IMR-90 (cell line): Measurements from ENCODE around the gene CD300C. TPM values are rescaled to one million over a fixed set of nuclear protein-coding genes. Genes with fewer than 3 reads are reported as not detected.

Experiments used
- ATAC-seq: fragments of 200-7000 bp; cut with Tn5 transposase; 2 replicates; pipeline ENCODE4 v1.9.1; 2020; ENCODE audit warnings: low read depth, mild to moderate bottlenecking, moderate library complexity
- BruUV-seq: library from RNA; stranded (reverse); fragments of 400-500 nt; replicated peaks from 2 replicates; lab custom pipeline; 2021; lab: Mats Ljungman, UMichigan
- CTCF ChIA-PET: fragments of 300-600 bp; formaldehyde crosslinking; extraction: SDS; loops from one replicate; lab custom pipeline; 2021; ENCODE audit warnings: antibody characterized with exemption; lab: Yijun Ruan, JAX
- POLR2A ChIA-PET: fragments of 300-600 bp; sonication (Branson Sonifier 250); formaldehyde crosslinking; loops from one replicate; lab custom pipeline; 2022; ENCODE audit warnings: antibody characterized with exemption; ENCODE audit not compliant: unreplicated experiment; lab: Charles Lee
- DNase-seq: peaks from one replicate; pipeline ENCODE4 v3.0.0; 2013
- H2AFZ ChIP-seq: replicated peaks from 2 replicates; pipeline ENCODE3; 2013; ENCODE audit warnings: low read length, mild to moderate bottlenecking; ENCODE audit not compliant: poor library complexity
- H2AK5ac ChIP-seq: 2 replicates; pipeline ENCODE4 v1.6.1; 2013; ENCODE audit warnings: low read depth, low read length, inconsistent platforms
- H2AK9ac ChIP-seq: replicated peaks from 2 replicates; pipeline ENCODE3; 2013; ENCODE audit warnings: mild to moderate bottlenecking, low read depth, low read length, moderate library complexity; ENCODE audit not compliant: poor library complexity
- H2BK120ac ChIP-seq: 2 replicates; pipeline ENCODE4 v1.6.1; 2013; ENCODE audit warnings: low read depth, low read length, inconsistent platforms
- H2BK15ac ChIP-seq: 3 replicates; pipeline ENCODE4 v1.6.1; 2013; ENCODE audit warnings: low read depth, low read length, inconsistent platforms
- H2BK20ac ChIP-seq: 2 replicates; pipeline ENCODE4 v1.6.1; 2013; ENCODE audit warnings: low read depth, mild to moderate bottlenecking, inconsistent platforms, low read length, moderate library complexity
- H2BK5ac ChIP-seq: 2 replicates; pipeline ENCODE4 v1.6.1; 2013; ENCODE audit warnings: mild to moderate bottlenecking, low read depth, low read length, inconsistent platforms; ENCODE audit not compliant: poor library complexity, severe bottlenecking
- H3K14ac ChIP-seq: replicated peaks from 2 replicates; pipeline ENCODE4 v1.6.1; 2013; ENCODE audit warnings: low read depth, low read length, inconsistent platforms
- H3K18ac ChIP-seq: 2 replicates; pipeline ENCODE4 v1.6.1; 2013; ENCODE audit warnings: low read depth, low read length, control low read depth
- H3K23ac ChIP-seq: 2 replicates; pipeline ENCODE4 v1.6.1; 2013; ENCODE audit warnings: low read depth, low read length, inconsistent platforms
- H3K27ac ChIP-seq: 2 replicates; pipeline ENCODE4 v1.5.1; 2013; ENCODE audit warnings: mild to moderate bottlenecking, control low read depth, low read length; ENCODE audit not compliant: insufficient read depth
- H3K27me3 ChIP-seq: 2 replicates; pipeline ENCODE4 v1.6.1; 2013; ENCODE audit warnings: low read length; ENCODE audit not compliant: control insufficient read depth, insufficient read depth
- H3K36me3 ChIP-seq: 2 replicates; pipeline ENCODE4 v1.6.1; 2013; ENCODE audit warnings: low read length, mixed read lengths; ENCODE audit not compliant: control insufficient read depth, insufficient read depth
- H3K4ac ChIP-seq: 2 replicates; pipeline ENCODE4 v1.6.1; 2013; ENCODE audit warnings: low read depth, low read length, inconsistent platforms
- H3K4me1 ChIP-seq: 2 replicates; pipeline ENCODE4 v1.6.1; 2013; ENCODE audit warnings: low read length, mixed read lengths; ENCODE audit not compliant: control insufficient read depth, insufficient read depth
- H3K4me2 ChIP-seq: 2 replicates; pipeline ENCODE4 v1.6.1; 2013; ENCODE audit warnings: low read depth, mild to moderate bottlenecking, control low read depth, low read length, moderate library complexity
- H3K4me3 ChIP-seq: 2 replicates; pipeline ENCODE4 v1.5.1; 2013; ENCODE audit warnings: low read depth, mild to moderate bottlenecking, control low read depth, low read length, moderate library complexity; ENCODE audit not compliant: insufficient read depth
- H3K56ac ChIP-seq: 2 replicates; pipeline ENCODE4 v1.6.1; 2013; ENCODE audit warnings: low read length, inconsistent platforms; ENCODE audit not compliant: insufficient read depth; ENCODE audit errors: extremely low read depth
- H3K79me1 ChIP-seq, 2 experiments: 2 replicates each; pipeline ENCODE4 v1.6.1; 2013; ENCODE audit warnings: low read length in 2 of 2, inconsistent platforms in 1 of 2, low read depth in 1 of 2
- H3K9ac ChIP-seq: 2 replicates; pipeline ENCODE4 v1.6.1; 2013; ENCODE audit warnings: low read depth, low read length, control low read depth
- H3K9me1 ChIP-seq: 2 replicates; pipeline ENCODE4 v1.6.1; 2013; ENCODE audit warnings: low read length, inconsistent platforms; ENCODE audit not compliant: insufficient read depth
- H3K9me3 ChIP-seq: 2 replicates; pipeline ENCODE4 v1.6.1; 2013; ENCODE audit warnings: low read length; ENCODE audit not compliant: control insufficient read depth, insufficient read depth
- H4K20me1 ChIP-seq: 2 replicates; pipeline ENCODE4 v1.6.1; 2013; ENCODE audit warnings: low read length, inconsistent platforms; ENCODE audit not compliant: insufficient read depth
- H4K5ac ChIP-seq: 2 replicates; pipeline ENCODE4 v1.6.1; 2013; ENCODE audit warnings: mild to moderate bottlenecking, low read depth, low read length, control low read depth
- H4K8ac ChIP-seq, 2 experiments: 2 replicates each; pipeline ENCODE4 v1.6.1; 2013; ENCODE audit warnings: low read depth in 2 of 2, low read length in 2 of 2, control low read depth in 1 of 2, inconsistent platforms in 1 of 2
- H4K91ac ChIP-seq: 2 replicates; pipeline ENCODE4 v1.6.1; 2013; ENCODE audit warnings: low read depth, low read length, inconsistent platforms; ENCODE audit not compliant: insufficient read depth
- BHLHE40 ChIP-seq: fragments of 150-350 bp; IDR thresholded peaks from 2 replicates; pipeline ENCODE4 v1.6.1; 2016; ENCODE audit warnings: mild to moderate bottlenecking, low read depth, low read length
- CEBPB ChIP-seq: IDR thresholded peaks from 2 replicates; pipeline ENCODE4 v1.6.1; 2012; ENCODE audit warnings: low read depth, low read length, improper control_type of control experiment
- CHD1 ChIP-seq: IDR thresholded peaks from 2 replicates; pipeline ENCODE4 v1.6.1; 2012; ENCODE audit warnings: low read depth, low read length, improper control_type of control experiment
- CTCF ChIP-seq: conservative IDR thresholded peaks from 2 replicates; pipeline ENCODE4 v1.5.1; 2012; ENCODE audit warnings: mild to moderate bottlenecking, low read depth, low read length, improper control_type of control experiment
- ELK1 ChIP-seq: fragments of 150-350 bp; IDR thresholded peaks from 2 replicates; pipeline ENCODE4 v1.6.1; 2016; ENCODE audit warnings: low read depth, mild to moderate bottlenecking, low read length, moderate library complexity, borderline replicate concordance
- FOS ChIP-seq: fragments of 150-350 bp; IDR thresholded peaks from 2 replicates; pipeline ENCODE4 v1.6.1; 2016; ENCODE audit warnings: low read depth, low read length
- MAFK ChIP-seq: IDR thresholded peaks from 2 replicates; pipeline ENCODE4 v1.6.1; 2012; ENCODE audit warnings: low read depth, low read length, improper control_type of control experiment
- MAZ ChIP-seq: IDR thresholded peaks from 2 replicates; pipeline ENCODE4 v1.6.1; 2012; ENCODE audit warnings: low read depth, mild to moderate bottlenecking, low read length, improper control_type of control experiment, moderate library complexity, borderline replicate concordance
- MXI1 ChIP-seq: IDR thresholded peaks from 2 replicates; pipeline ENCODE4 v1.6.1; 2012; ENCODE audit warnings: low read depth, mild to moderate bottlenecking, low read length, moderate library complexity, borderline replicate concordance
- NFE2L2 ChIP-seq: fragments of 150-350 bp; IDR thresholded peaks from 2 replicates; pipeline ENCODE4 v1.6.1; 2016; ENCODE audit warnings: low read depth, mild to moderate bottlenecking, low read length
- POLR2A ChIP-seq: IDR thresholded peaks from 2 replicates; pipeline ENCODE4 v1.6.1; 2012; ENCODE audit warnings: mild to moderate bottlenecking, low read depth, low read length
- RAD21 ChIP-seq: IDR thresholded peaks from 2 replicates; pipeline ENCODE4 v1.6.1; 2012; ENCODE audit warnings: low read length, improper control_type of control experiment
- RCOR1 ChIP-seq: IDR thresholded peaks from 2 replicates; pipeline ENCODE4 v1.6.1; 2012; ENCODE audit warnings: mild to moderate bottlenecking, low read length, improper control_type of control experiment; ENCODE audit not compliant: insufficient replicate concordance
- RFX5 ChIP-seq: IDR thresholded peaks from 2 replicates; pipeline ENCODE4 v1.8.0; 2012; ENCODE audit warnings: low read depth, mild to moderate bottlenecking, low read length, moderate library complexity
- SMC3 ChIP-seq: fragments of 150-350 bp; IDR thresholded peaks from 2 replicates; pipeline ENCODE4 v1.6.1; 2016; ENCODE audit warnings: low read depth, mild to moderate bottlenecking, antibody characterized with exemption, low read length, moderate library complexity
- USF2 ChIP-seq: fragments of 150-350 bp; IDR thresholded peaks from 2 replicates; pipeline ENCODE4 v1.6.1; 2017; ENCODE audit warnings: mild to moderate bottlenecking, antibody characterized with exemption, low read length, low read depth
- WGBS, 2 experiments: methylation state at CpG; one replicate each; pipeline versions ENCODE4 v1.1.5 to v1.1.7; 2013; ENCODE audit warnings: missing lambda C conversion rate in 2 of 2; ENCODE audit not compliant: insufficient read length in 1 of 2; ENCODE audit errors: extremely low coverage in 2 of 2; 5-methylcytosine and 5-hydroxymethylcytosine counted together
- dilution Hi-C: fragments of 300-500 bp; cut with HindIII; formaldehyde crosslinking; loops from one replicate; pipeline ENCODE4 v1.14.3; 2018; ENCODE audit warnings: low sequenced_read_pairs; ENCODE audit not compliant: unreplicated experiment
- in situ Hi-C: fragments of 300-500 bp; cut with MboI; formaldehyde crosslinking; loops from 3 replicates; pipeline ENCODE4 v1.14.3; 2019; ENCODE audit warnings: low sequenced_read_pairs, inconsistent platforms, mixed read lengths
- intact Hi-C: fragments of 100-400 bp; cut with micrococcal nuclease; formaldehyde crosslinking; loops from 2 replicates; pipeline ENCODE4 v1.10.0; 2022
- polyA plus RNA-seq, 3 experiments: library from polyadenylated mRNA; depleted of rRNA; stranded (reverse); fragments of >200 nt; gene quantifications; 2 replicates each; pipeline ENCODE4 v1.2.3, GENCODE V29; 2012; ENCODE audit warnings: low replicate concordance in 1 of 3
- total RNA-seq: library from RNA; depleted of rRNA; stranded (reverse); fragments of >200 nt; gene quantifications from 2 replicates; pipeline ENCODE4 v1.2.3, GENCODE V29; 2012

CD300C gene
- total and polyA plus RNA-seq, 2 of the 4 experiments (the other 2 are of a cell fraction) = not detected

GRCh38 chr17:74491626-74492025 is 54.3 kb downstream of the CD300C start:
- no peak overlapping the region for H2AK5ac ChIP-seq
- no peak overlapping the region for H3K4me2 ChIP-seq
- H4K20me1 ChIP-seq = no peaks in the 10 kb centered on the region
- no peak for DNase-seq
- H3K14ac ChIP-seq = no peak overlapping the region
- no peak overlapping the region for H2AK9ac ChIP-seq
- H3K9ac ChIP-seq = no peak overlapping the region
- no peak overlapping the region for H3K18ac ChIP-seq
- no peaks in the 10 kb centered on the region for H3K4me1 ChIP-seq
- H2BK120ac ChIP-seq = no peak overlapping the region
- TF ChIP-seq NFE2L2 (no peak), MAFK (no peak), CEBPB (no peak), RAD21 (no peak), USF2 (no peak), BHLHE40 (no peak), MXI1 (no peak), RCOR1 (no peak), RFX5 (no peak), POLR2A (no peak), ELK1 (no peak), CTCF (no peak), SMC3 (no peak), CHD1 (no peak), FOS (no peak), MAZ (no peak)
- H2BK15ac ChIP-seq = no peak overlapping the region
- no peak overlapping the region for H3K27ac ChIP-seq
- dilution Hi-C loops = no loop called here
- H4K91ac ChIP-seq = no peak overlapping the region
- H3K4me3 ChIP-seq = no peak overlapping the region
- no peaks in the 10 kb centered on the region for H3K9me3 ChIP-seq
- no peaks in the 10 kb centered on the region for H3K36me3 ChIP-seq
- H3K79me1 ChIP-seq = no peaks in the 10 kb centered on the region
- H4K8ac ChIP-seq = no peak overlapping the region
- no peak overlapping the region for H2AFZ ChIP-seq
- ChIA-PET CTCF (no interaction called here), POLR2A (no interaction called here)
- H4K5ac ChIP-seq = no peak overlapping the region
- no peak overlapping the region for H3K4ac ChIP-seq
- BruUV-seq = no TSS peak
- no peaks in the 10 kb centered on the region for H3K27me3 ChIP-seq
- in situ Hi-C loops = no loop called here
- H3K56ac ChIP-seq = no peak overlapping the region
- WGBS, 2 experiments = no CpG with 5 or more reads among the region's 7 CpGs
- no peak overlapping the region for H2BK20ac ChIP-seq
- no peaks in the 10 kb centered on the region for H3K9me1 ChIP-seq
- H3K23ac ChIP-seq = no peak overlapping the region
- ATAC-seq = no peak
- no peak overlapping the region for H2BK5ac ChIP-seq
- intact Hi-C loops = no loop called here
